ENCODE results near the gene CACNA2D1.

DNA sequence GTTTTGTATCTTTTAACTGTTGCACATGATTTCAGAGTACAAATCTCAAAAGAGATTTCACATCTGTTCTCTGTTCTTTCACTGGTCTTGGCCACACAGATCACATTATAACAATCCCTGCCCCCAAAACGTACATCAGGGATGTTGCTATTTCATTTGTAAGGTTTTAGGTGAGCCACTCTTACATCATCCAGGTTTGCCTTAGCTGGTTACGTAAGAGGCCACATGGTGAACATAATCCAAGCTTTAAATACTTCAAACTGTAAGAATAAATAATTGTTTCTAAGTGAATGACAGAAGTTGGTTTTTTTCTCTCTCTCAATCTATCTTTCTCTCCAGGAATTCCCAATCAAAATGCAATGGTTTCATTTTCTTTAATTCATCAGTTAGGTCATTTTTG is 427.8 kb downstream of the CACNA2D1 start:
- TF ChIP-seq, protein P1, sequence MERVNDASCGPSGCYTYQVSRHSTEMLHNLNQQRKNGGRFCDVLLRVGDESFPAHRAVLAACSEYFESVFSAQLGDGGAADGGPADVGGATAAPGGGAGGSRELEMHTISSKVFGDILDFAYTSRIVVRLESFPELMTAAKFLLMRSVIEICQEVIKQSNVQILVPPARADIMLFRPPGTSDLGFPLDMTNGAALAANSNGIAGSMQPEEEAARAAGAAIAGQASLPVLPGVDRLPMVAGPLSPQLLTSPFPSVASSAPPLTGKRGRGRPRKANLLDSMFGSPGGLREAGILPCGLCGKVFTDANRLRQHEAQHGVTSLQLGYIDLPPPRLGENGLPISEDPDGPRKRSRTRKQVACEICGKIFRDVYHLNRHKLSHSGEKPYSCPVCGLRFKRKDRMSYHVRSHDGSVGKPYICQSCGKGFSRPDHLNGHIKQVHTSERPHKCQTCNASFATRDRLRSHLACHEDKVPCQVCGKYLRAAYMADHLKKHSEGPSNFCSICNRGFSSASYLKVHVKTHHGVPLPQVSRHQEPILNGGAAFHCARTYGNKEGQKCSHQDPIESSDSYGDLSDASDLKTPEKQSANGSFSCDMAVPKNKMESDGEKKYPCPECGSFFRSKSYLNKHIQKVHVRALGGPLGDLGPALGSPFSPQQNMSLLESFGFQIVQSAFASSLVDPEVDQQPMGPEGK (CRISPR knock-in tag; IDR thresholded peaks at IDR 0.05; ENCODE audit: borderline replicate concordance): no peak
- TF ChIP-seq SNAI2 (CRISPR knock-in tag; IDR thresholded peaks at IDR 0.05) (no peak), ARNTL (CRISPR knock-in tag; IDR thresholded peaks at IDR 0.05; ENCODE audit: borderline replicate concordance, low read depth) (no peak), ZFP3 (CRISPR knock-in tag; IDR thresholded peaks at IDR 0.05) (no peak), ZC3H10 (CRISPR knock-in tag; IDR thresholded peaks at IDR 0.05) (no peak), ZNF8 (CRISPR knock-in tag; IDR thresholded peaks at IDR 0.05) (no peak), BACH2 (CRISPR knock-in tag; IDR thresholded peaks at IDR 0.05; ENCODE audit: borderline replicate concordance) (no peak), CSDC2 (CRISPR knock-in tag; IDR thresholded peaks at IDR 0.05) (0 out of 2 replicates have a peak, but pooled peaks have one; percentile 30), ZNF70 (CRISPR knock-in tag; IDR thresholded peaks at IDR 0.05) (no peak), ZFP30 (CRISPR knock-in tag; IDR thresholded peaks at IDR 0.05) (no peak), TOX (CRISPR knock-in tag; IDR thresholded peaks at IDR 0.05; ENCODE audit: borderline replicate concordance) (no peak), TCF4 (CRISPR knock-in tag; IDR thresholded peaks at IDR 0.05; ENCODE audit: borderline replicate concordance) (no peak)
- TF ChIP-seq, protein P2, sequence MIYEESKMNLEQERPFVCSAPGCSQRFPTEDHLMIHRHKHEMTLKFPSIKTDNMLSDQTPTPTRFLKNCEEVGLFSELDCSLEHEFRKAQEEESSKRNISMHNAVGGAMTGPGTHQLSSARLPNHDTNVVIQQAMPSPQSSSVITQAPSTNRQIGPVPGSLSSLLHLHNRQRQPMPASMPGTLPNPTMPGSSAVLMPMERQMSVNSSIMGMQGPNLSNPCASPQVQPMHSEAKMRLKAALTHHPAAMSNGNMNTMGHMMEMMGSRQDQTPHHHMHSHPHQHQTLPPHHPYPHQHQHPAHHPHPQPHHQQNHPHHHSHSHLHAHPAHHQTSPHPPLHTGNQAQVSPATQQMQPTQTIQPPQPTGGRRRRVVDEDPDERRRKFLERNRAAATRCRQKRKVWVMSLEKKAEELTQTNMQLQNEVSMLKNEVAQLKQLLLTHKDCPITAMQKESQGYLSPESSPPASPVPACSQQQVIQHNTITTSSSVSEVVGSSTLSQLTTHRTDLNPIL (CRISPR knock-in tag; IDR thresholded peaks at IDR 0.05; ENCODE audit: low read depth): no peak
- TF ChIP-seq, protein P3, sequence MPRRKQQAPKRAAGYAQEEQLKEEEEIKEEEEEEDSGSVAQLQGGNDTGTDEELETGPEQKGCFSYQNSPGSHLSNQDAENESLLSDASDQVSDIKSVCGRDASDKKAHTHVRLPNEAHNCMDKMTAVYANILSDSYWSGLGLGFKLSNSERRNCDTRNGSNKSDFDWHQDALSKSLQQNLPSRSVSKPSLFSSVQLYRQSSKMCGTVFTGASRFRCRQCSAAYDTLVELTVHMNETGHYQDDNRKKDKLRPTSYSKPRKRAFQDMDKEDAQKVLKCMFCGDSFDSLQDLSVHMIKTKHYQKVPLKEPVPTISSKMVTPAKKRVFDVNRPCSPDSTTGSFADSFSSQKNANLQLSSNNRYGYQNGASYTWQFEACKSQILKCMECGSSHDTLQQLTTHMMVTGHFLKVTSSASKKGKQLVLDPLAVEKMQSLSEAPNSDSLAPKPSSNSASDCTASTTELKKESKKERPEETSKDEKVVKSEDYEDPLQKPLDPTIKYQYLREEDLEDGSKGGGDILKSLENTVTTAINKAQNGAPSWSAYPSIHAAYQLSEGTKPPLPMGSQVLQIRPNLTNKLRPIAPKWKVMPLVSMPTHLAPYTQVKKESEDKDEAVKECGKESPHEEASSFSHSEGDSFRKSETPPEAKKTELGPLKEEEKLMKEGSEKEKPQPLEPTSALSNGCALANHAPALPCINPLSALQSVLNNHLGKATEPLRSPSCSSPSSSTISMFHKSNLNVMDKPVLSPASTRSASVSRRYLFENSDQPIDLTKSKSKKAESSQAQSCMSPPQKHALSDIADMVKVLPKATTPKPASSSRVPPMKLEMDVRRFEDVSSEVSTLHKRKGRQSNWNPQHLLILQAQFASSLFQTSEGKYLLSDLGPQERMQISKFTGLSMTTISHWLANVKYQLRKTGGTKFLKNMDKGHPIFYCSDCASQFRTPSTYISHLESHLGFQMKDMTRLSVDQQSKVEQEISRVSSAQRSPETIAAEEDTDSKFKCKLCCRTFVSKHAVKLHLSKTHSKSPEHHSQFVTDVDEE (CRISPR knock-in tag; IDR thresholded peaks at IDR 0.05): no peak

Measured in SK-N-SH treated with all-trans-retinoic acid at 6 μM for 48 hours (cell line).